PC-3 (cell line): ENCODE results near the gene NFAM1. TPM values are rescaled to one million over a fixed set of nuclear protein-coding genes. Genes with fewer than 3 reads are reported as not detected.

Source experiments
- ATAC-seq: fragments of 200-7000 bp; cut with Tn5 transposase; 2 replicates; pipeline ENCODE4 v1.9.1; 2020; ENCODE audit warnings: mild to moderate bottlenecking, moderate library complexity
- BruUV-seq: library from RNA; stranded (reverse); fragments of 400-500 nt; replicated peaks from 2 replicates; lab custom pipeline; 2021; lab: Mats Ljungman, UMichigan
- CTCF ChIA-PET: fragments of 300-600 bp; sonication (Branson Sonifier 250); formaldehyde crosslinking; loops from one replicate; lab custom pipeline; 2022; ENCODE audit warnings: antibody characterized with exemption; lab: Charles Lee
- POLR2A ChIA-PET: fragments of 300-600 bp; sonication (Branson Sonifier 250); formaldehyde crosslinking; loops from one replicate; lab custom pipeline; 2022; ENCODE audit warnings: antibody characterized with exemption; ENCODE audit not compliant: unreplicated experiment; lab: Charles Lee
- DNase-seq: peaks from one replicate; pipeline ENCODE4 v3.0.0-alpha.2; 2015
- H2AFZ ChIP-seq: fragments of 300-600 bp; sonication (generic); 2 replicates; pipeline ENCODE4 v1.6.0; 2016; ENCODE audit warnings: antibody characterized with exemption, low read length
- H3F3A ChIP-seq: fragments of 300-600 bp; sonication (generic); one replicate; pipeline ENCODE4 v1.6.0; 2017; ENCODE audit warnings: antibody characterized with exemption, low read length, control low read depth, mild to moderate bottlenecking; ENCODE audit not compliant: unreplicated experiment
- H3K27ac ChIP-seq: fragments of 300-600 bp; sonication (generic); 2 replicates; pipeline ENCODE4 v1.5.1; 2016; ENCODE audit warnings: mild to moderate bottlenecking, low read length
- H3K27me3 ChIP-seq: fragments of 300-600 bp; sonication (generic); 2 replicates; pipeline ENCODE4 v1.6.1; 2016; ENCODE audit warnings: low read length, mixed read lengths
- H3K36me3 ChIP-seq: fragments of 300-600 bp; sonication (generic); 2 replicates; pipeline ENCODE4 v1.6.1; 2016; ENCODE audit warnings: low read depth, mixed run types, low read length, mixed read lengths
- H3K4me1 ChIP-seq: fragments of 300-600 bp; sonication (generic); 2 replicates; pipeline ENCODE4 v1.5.1; 2016; ENCODE audit warnings: low read length; ENCODE audit not compliant: insufficient read depth
- H3K4me2 ChIP-seq: fragments of 300-600 bp; sonication (generic); 2 replicates; pipeline ENCODE4 v1.6.0; 2016; ENCODE audit warnings: low read length
- H3K4me3 ChIP-seq: fragments of 300-600 bp; sonication (generic); 2 replicates; pipeline ENCODE4 v1.5.1; 2016; ENCODE audit warnings: mild to moderate bottlenecking, low read length, mixed read lengths
- H3K79me2 ChIP-seq: fragments of 300-600 bp; sonication (generic); 2 replicates; pipeline ENCODE4 v1.6.1; 2017; ENCODE audit warnings: low read length, mixed read lengths
- H3K9ac ChIP-seq: fragments of 300-600 bp; sonication (generic); 2 replicates; pipeline ENCODE4 v1.6.0; 2016; ENCODE audit warnings: mild to moderate bottlenecking, low read length
- H3K9me2 ChIP-seq: fragments of 300-600 bp; sonication (generic); replicated peaks from 2 replicates; pipeline ENCODE4 v1.6.1; 2016; ENCODE audit warnings: mixed run types, low read length, mixed read lengths
- H3K9me3 ChIP-seq: fragments of 300-600 bp; sonication (generic); 2 replicates; pipeline ENCODE4 v1.6.1; 2016; ENCODE audit warnings: low read length, mixed read lengths
- H4K20me1 ChIP-seq: fragments of 300-600 bp; sonication (generic); 2 replicates; pipeline ENCODE4 v1.6.1; 2016; ENCODE audit warnings: low read length, mixed read lengths
- CTCF ChIP-seq: fragments of 300-600 bp; sonication (generic); conservative IDR thresholded peaks from 2 replicates; pipeline ENCODE4 v1.5.1; 2017; ENCODE audit warnings: antibody characterized with exemption, low read depth, mild to moderate bottlenecking, low read length
- EZH2 ChIP-seq: fragments of 300-600 bp; sonication (generic); IDR thresholded peaks from one replicate; pipeline ENCODE4 v1.6.1; 2017; ENCODE audit warnings: antibody characterized with exemption, mild to moderate bottlenecking, low read length; ENCODE audit not compliant: unreplicated experiment
- EZH2phosphoT487 ChIP-seq: fragments of 300-600 bp; sonication (generic); IDR thresholded peaks from 2 replicates; pipeline ENCODE4 v1.6.1; 2018; ENCODE audit warnings: mild to moderate bottlenecking, antibody characterized with exemption, low read length, borderline replicate concordance
- intact Hi-C: fragments of 100-400 bp; cut with micrococcal nuclease; formaldehyde crosslinking; loops from 2 replicates; pipeline ENCODE4 v1.9.0; 2023
- total RNA-seq: library from RNA; depleted of rRNA; stranded (reverse); fragments of >200 nt; gene quantifications from 2 replicates; pipeline ENCODE4 v1.2.3, GENCODE V29; 2014

The NFAM1 gene
- total RNA-seq, 1 experiment from 2014 or later, result 0.11 TPM

- TF ChIP-seq EZH2phosphoT487, result no peak
- TF ChIP-seq EZH2, result no peak
- TF ChIP-seq CTCF, result no peak
- ChIA-PET CTCF (no interaction called here), POLR2A (no interaction called here)
- no peaks in the 10 kb centered on the region for H3K9me2 ChIP-seq
- no peak overlapping the region for H3K27ac ChIP-seq
- no peaks in the 10 kb centered on the region for H3K9me3 ChIP-seq
- H3K9ac ChIP-seq, result no peak overlapping the region
- ATAC-seq (no peak), DNase-seq (no peak)
- H3K79me2 ChIP-seq, result no peaks in the 10 kb centered on the region
- H2AFZ ChIP-seq, result no peak overlapping the region
- H3F3A ChIP-seq, result no peaks in the 10 kb centered on the region
- H3K4me1 ChIP-seq, result peaks cover 3% of the 10 kb centered on the region; the same call in 1 of the 2 replicates
- intact Hi-C loops, result no loop called here
- no peaks in the 10 kb centered on the region for H3K36me3 ChIP-seq
- H3K4me3 ChIP-seq, result no peak overlapping the region
- H3K4me2 ChIP-seq, result no peak overlapping the region
- H4K20me1 ChIP-seq, result no peaks in the 10 kb centered on the region
- no TSS peak for BruUV-seq
- H3K27me3 ChIP-seq, result no peaks in the 10 kb centered on the region
Observed at GRCh38 chr22:42347281-42347824, 84.8 kb downstream of the NFAM1 start.

DNA sequence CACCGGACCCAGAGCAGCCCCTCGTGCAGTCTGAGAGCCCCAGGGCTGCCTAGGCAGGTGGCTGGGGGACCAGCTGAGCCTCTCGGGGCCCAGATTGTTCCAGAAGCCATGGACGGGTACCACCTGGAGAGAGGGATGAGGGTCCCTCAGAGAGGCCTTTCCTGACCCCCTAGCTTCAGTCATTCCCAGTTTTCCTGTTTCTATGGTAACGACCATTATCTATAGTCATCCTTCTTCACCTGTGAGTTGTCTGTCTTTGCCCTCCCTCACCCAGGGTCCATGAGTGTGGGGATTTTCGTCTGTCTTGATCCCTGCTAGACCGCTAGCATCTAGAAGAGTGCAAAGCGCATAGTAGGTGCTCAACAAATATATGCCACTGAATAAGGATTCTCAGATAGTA, 85.5 kb downstream of the NFAM1 start:
- Histone ChIP-seq H3K4me1 (peaks cover 3% of the 10 kb centered on the region; the same call in 1 of the 2 replicates), H2AFZ (no peak overlapping the region), H3K9me2 (no peaks in the 10 kb centered on the region), H3K79me2 (no peaks in the 10 kb centered on the region), H3K27me3 (no peaks in the 10 kb centered on the region), H3F3A (no peaks in the 10 kb centered on the region), H3K9ac (no peak overlapping the region), H3K9me3 (no peaks in the 10 kb centered on the region), H3K36me3 (no peaks in the 10 kb centered on the region), H4K20me1 (no peaks in the 10 kb centered on the region), H3K27ac (no peak overlapping the region), H3K4me2 (no peak overlapping the region), H3K4me3 (no peak overlapping the region)
- ATAC-seq (no peak), DNase-seq (no peak)
- ChIA-PET CTCF (no interaction called here), POLR2A (no interaction called here)
- no TSS peak for BruUV-seq
- intact Hi-C loops, result no loop called here
- no peak for TF ChIP-seq EZH2
- TF ChIP-seq CTCF, result no peak
- no peak for TF ChIP-seq EZH2phosphoT487

DNA sequence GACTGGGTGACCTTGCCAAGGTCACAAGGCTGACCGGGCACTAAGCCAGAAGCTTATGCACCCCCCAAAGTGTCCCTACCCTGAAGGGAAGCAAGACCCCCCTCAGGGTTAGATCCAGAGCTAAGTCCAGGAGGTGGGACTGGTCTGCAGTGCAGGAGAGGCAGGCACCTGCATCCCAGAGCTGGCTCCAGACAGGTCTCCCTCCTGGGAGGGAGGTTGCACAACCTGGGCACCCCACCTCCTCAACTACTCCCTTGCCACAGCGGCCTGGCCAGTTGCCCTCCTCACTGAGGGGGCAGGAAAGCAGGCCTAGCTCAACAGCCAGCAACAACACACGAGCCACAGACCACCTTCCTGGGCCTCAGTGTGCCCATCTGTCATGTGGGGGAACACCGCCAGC, 86.7 kb downstream of the NFAM1 start:
- no peaks in the 10 kb centered on the region for H3K36me3 ChIP-seq
- no TSS peak for BruUV-seq
- ChIA-PET POLR2A (no interaction called here), CTCF (no interaction called here)
- intact Hi-C loops, result no loop called here
- TF ChIP-seq EZH2phosphoT487, result no peak
- TF ChIP-seq CTCF, result no peak
- no peak for TF ChIP-seq EZH2
- H3K9me3 ChIP-seq, result no peaks in the 10 kb centered on the region
- H3K27ac ChIP-seq, result no peak overlapping the region
- H3K4me3 ChIP-seq, result no peak overlapping the region
- ATAC-seq, result no peak
- no peak for DNase-seq
- no peak overlapping the region for H2AFZ ChIP-seq
- H3K4me2 ChIP-seq, result no peak overlapping the region
- no peaks in the 10 kb centered on the region for H3K9me2 ChIP-seq
- H3K4me1 ChIP-seq, result peaks cover 3% of the 10 kb centered on the region; the same call in 1 of the 2 replicates
- H4K20me1 ChIP-seq, result no peaks in the 10 kb centered on the region
- no peaks in the 10 kb centered on the region for H3F3A ChIP-seq
- H3K27me3 ChIP-seq, result no peaks in the 10 kb centered on the region
- no peaks in the 10 kb centered on the region for H3K79me2 ChIP-seq
- H3K9ac ChIP-seq, result no peak overlapping the region
